Sciatic nerve (tissue), 2 donors: ENCODE results near the gene CYP26B1. TPM values are rescaled to one million over a fixed set of nuclear protein-coding genes. Genes with fewer than 3 reads are reported as not detected.
A peak's percentile ranks its signal among the peaks of the same experiment; 100 is the strongest.
"Not testable (repeated sequence)": the region's sequence is repeated elsewhere in the genome, so short reads cannot be mapped to it uniquely, and the experiment has no call there.

Experiments
- ATAC-seq: fragments of 200-7000 bp; cut with Tn5 transposase; one replicate; pipeline ENCODE4 v1.9.1; 2020; ENCODE audit warnings: mild to moderate bottlenecking, moderate library complexity
- DNase-seq: peaks from one replicate; pipeline ENCODE4 v3.0.0-alpha.2; 2020; ENCODE audit warnings: low spot score
- intact Hi-C: fragments of 100-400 bp; cut with DNase I; formaldehyde crosslinking; loops from one replicate; pipeline ENCODE4 v1.14.2; 2022
- total RNA-seq: library from RNA; stranded (reverse); fragmentation: NEBNext Ultra II Directional; extraction: Animal tissue kit (Norgen Biotek cat#: 25700); gene quantifications from one replicate; pipeline ENCODE4 v1.2.1, GENCODE V29; 2021
- donor health status: DM: no; HTN: no; CAD: no.
- donor health status: DM: no; HTN: no; CAD: no.

The CYP26B1 gene
- total RNA-seq, 1 donor from 2014 or later: 12.7 TPM

- DNase-seq (no peak), ATAC-seq (no peak)
- intact Hi-C loops: no loop called here
These were observed 48.7 kb downstream of the CYP26B1 start for GRCh38 chr2:72098935-72099334.

- no peak for DNase-seq
- ATAC-seq: no peak
- intact Hi-C loops: no loop called here
These were observed 50.4 kb downstream of the CYP26B1 start for GRCh38 chr2:72097276-72097675.

DNA sequence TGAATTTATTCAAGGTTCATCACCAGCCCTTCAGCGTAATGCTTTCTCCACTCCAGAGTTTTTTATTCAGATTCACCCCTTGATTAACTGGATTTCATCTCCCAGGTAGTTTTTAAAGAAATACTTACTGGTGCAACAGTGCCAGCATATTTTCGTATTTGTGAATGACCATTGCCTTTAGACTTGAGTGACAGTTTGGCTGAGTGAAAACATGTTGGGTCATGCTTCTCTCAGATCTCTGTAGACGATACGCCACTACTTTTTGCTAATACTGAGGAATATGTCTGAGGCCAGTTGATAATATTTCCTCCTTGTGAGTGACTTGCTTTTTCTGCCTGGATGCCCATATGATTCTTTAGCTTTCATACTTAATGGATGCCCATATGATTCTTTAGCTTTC is 51.5 kb downstream of the CYP26B1 start:
- intact Hi-C loops: no loop called here
- ATAC-seq: no peak

DNA sequence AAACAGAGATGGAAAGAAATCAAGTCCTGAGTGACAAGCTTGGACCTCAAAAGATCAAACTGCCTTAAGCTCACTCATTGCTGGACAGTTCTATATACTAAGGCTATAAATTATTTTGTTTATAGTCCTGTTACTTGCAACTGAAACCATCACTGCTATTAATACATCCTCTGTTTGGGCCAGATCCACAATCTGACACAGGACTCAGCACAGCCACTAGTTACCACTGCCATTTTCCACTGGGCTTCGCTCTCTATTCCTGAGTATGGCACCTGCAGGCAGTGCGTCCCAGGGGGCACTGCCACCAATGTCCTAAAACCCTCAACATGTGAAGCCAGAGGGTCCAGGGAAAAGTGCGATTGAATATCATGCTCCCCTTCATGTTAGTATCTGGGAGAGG is 52.3 kb downstream of the CYP26B1 start:
- intact Hi-C loops: no loop called here
- no peak for DNase-seq
- ATAC-seq: no peak

More for the DNA sequence above, 51.5 kb downstream of the CYP26B1 start:
- DNase-seq: no peak

GRCh38 chr2:72094701-72095100 is 53.0 kb downstream of the CYP26B1 start:
- no peak for ATAC-seq
- no peak for DNase-seq
- intact Hi-C loops: no loop called here

- ATAC-seq: no peak
- DNase-seq: no peak
- intact Hi-C loops: no loop called here
These were observed 55.6 kb downstream of the CYP26B1 start for GRCh38 chr2:72092111-72092510.

- intact Hi-C loops: no loop called here
- DNase-seq (no peak), ATAC-seq (no peak)
These were observed 56.7 kb downstream of the CYP26B1 start for GRCh38 chr2:72090781-72091482.

- intact Hi-C loops: no loop called here
- DNase-seq (no peak), ATAC-seq (no peak)
These were observed 57.4 kb downstream of the CYP26B1 start for GRCh38 chr2:72090271-72090720.

DNA sequence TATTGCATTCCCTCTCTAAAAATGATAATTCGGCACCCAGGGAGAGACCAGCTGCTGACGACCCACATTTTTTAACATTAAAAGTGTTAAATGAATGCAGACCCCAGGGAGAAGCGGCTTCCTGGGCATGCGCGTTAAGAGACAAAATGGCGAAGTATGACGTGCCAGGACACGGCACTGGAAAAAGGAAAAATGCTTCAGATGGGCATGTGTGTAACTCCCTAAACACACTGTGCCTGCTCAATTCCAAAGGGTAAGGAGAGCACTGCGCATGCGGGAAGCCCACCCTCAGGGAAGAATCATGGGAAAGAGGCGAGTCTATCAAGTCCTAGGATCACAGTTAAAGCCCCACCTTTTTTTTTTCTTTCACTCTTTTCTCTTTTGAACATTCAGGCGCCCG is 58.1 kb downstream of the CYP26B1 start:
- intact Hi-C loops: no loop called here
- ATAC-seq (no peak), DNase-seq (no peak)

- intact Hi-C loops: no loop called here
- DNase-seq (no peak), ATAC-seq (no peak)
These were observed 58.6 kb downstream of the CYP26B1 start for GRCh38 chr2:72089028-72089427.

GRCh38 chr2:72086871-72087633 is 60.6 kb downstream of the CYP26B1 start:
- ATAC-seq, intact Hi-C loops, DNase-seq: not testable (repeated sequence)

- DNase-seq: no peak
- intact Hi-C loops: no loop called here
- no peak for ATAC-seq
These were observed 62.1 kb downstream of the CYP26B1 start for GRCh38 chr2:72085513-72085912.

GRCh38 chr2:72085036-72085435 is 62.6 kb downstream of the CYP26B1 start:
- ATAC-seq: no peak
- intact Hi-C loops: no loop called here
- DNase-seq: no peak

DNA sequence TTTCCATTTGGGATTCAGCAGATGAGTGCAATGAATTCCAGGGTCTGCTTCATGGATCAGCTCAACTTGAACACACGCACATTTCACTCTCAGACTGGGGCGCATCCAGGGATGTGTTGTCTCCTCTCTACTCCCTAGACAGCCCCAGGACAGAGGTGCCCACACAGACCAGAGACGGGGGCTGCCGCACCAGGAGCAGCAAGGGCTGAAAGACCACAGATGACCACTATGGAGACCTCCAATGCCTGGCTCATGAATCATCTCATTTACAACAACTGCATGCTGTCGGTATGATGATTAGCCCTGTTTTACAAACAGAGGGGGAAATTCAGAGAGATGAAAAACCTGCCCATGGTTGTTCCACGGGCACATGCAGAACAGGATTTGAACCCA is 63.1 kb downstream of the CYP26B1 start:
- DNase-seq: no peak
- intact Hi-C loops: no loop called here
- no peak for ATAC-seq

GRCh38 chr2:72083751-72084583 is 63.7 kb downstream of the CYP26B1 start:
- peak; percentile 54 for ATAC-seq
- intact Hi-C loops: no loop called here

GRCh38 chr2:72082887-72083286 is 64.8 kb downstream of the CYP26B1 start:
- DNase-seq: no peak
- no peak for ATAC-seq
- intact Hi-C loops: no loop called here

More at GRCh38 chr2:72083751-72084583, 63.7 kb downstream of the CYP26B1 start:
- DNase-seq: no peak

- DNase-seq (no peak), ATAC-seq (no peak)
- intact Hi-C loops: no loop called here
These were observed 65.6 kb downstream of the CYP26B1 start for GRCh38 chr2:72082021-72082601.

GRCh38 chr2:72081451-72081850 is 66.2 kb downstream of the CYP26B1 start:
- ATAC-seq (no peak), DNase-seq (no peak)
- intact Hi-C loops: no loop called here
